CD14-positive monocyte (primary cell): ENCODE results near the gene ABTB2. TPM values are rescaled to one million over a fixed set of nuclear protein-coding genes. Genes with fewer than 3 reads are reported as not detected.

ENCODE experiments used
- DNase-seq, 3 donors: peaks; one replicate each; pipeline ENCODE4 v3.0.0-alpha.2; 2011 to 2022
- H2AFZ ChIP-seq: 2 replicates; pipeline ENCODE4 v1.6.0; 2012; ENCODE audit warnings: mild to moderate bottlenecking, low read depth, low read length, inconsistent platforms; ENCODE audit not compliant: insufficient read depth, poor library complexity, severe bottlenecking
- H3K27ac ChIP-seq, 2 donors: 1 replicate in 1 of 2; 2 replicates in 1 of 2; pipeline ENCODE4 v1.5.1; 2012 to 2013; ENCODE audit warnings: low read length in 2 of 2, control low read depth in 1 of 2, inconsistent platforms in 1 of 2, low read depth in 1 of 2, mild to moderate bottlenecking in 1 of 2
- H3K27me3 ChIP-seq, 2 donors: one replicate each; pipeline versions ENCODE4 v1.6.0 to v1.6.1; 2011 to 2013; ENCODE audit warnings: low read length in 2 of 2; ENCODE audit not compliant: control insufficient read depth in 2 of 2, insufficient read depth in 2 of 2
- H3K36me3 ChIP-seq, 2 donors: replicated peaks in 1 of 2; 1 replicate in 1 of 2; 2 replicates in 1 of 2; pipeline versions ENCODE4 v1.5.1 to v1.6.1; 2012 to 2013; ENCODE audit warnings: low read length in 2 of 2, control low read depth in 1 of 2, inconsistent platforms in 1 of 2, mild to moderate bottlenecking in 1 of 2; ENCODE audit not compliant: insufficient read depth in 2 of 2, control insufficient read depth in 1 of 2
- H3K4me1 ChIP-seq, 2 donors: 1 replicate in 1 of 2; 2 replicates in 1 of 2; pipeline versions ENCODE4 v1.5.1 to v1.6.1; 2012 to 2013; ENCODE audit warnings: low read length in 2 of 2, control low read depth in 1 of 2, inconsistent platforms in 1 of 2, mild to moderate bottlenecking in 1 of 2, moderate library complexity in 1 of 2; ENCODE audit not compliant: insufficient read depth in 2 of 2, control insufficient read depth in 1 of 2
- H3K4me2 ChIP-seq: replicated peaks from 2 replicates; pipeline ENCODE3; 2012; ENCODE audit warnings: low read length, moderate library complexity, mild to moderate bottlenecking; ENCODE audit not compliant: poor library complexity, severe bottlenecking; ENCODE audit errors: extremely low read depth
- H3K4me3 ChIP-seq, 3 experiments: fragments of 200-600 bp in 1 of 3; sonication (generic) in 1 of 3; replicated peaks in 1 of 3; 1 replicate in 2 of 3; 2 replicates in 1 of 3; pipeline ENCODE4 v1.5.1; 2011 to 2013; ENCODE audit warnings: low read length in 3 of 3, mild to moderate bottlenecking in 3 of 3, control low read depth in 2 of 3, low read depth in 2 of 3, inconsistent platforms in 1 of 3, moderate library complexity in 1 of 3
- H3K79me2 ChIP-seq: 2 replicates; pipeline ENCODE4 v1.6.0; 2012; ENCODE audit warnings: mild to moderate bottlenecking, control low read depth, inconsistent platforms, low read length, moderate library complexity; ENCODE audit not compliant: insufficient read depth
- H3K9ac ChIP-seq: 2 replicates; pipeline ENCODE4 v1.6.0; 2017; ENCODE audit warnings: low read length, mild to moderate bottlenecking; ENCODE audit not compliant: insufficient read depth, poor library complexity, severe bottlenecking
- H3K9me3 ChIP-seq, 2 donors: replicated peaks in 1 of 2; 1 replicate in 1 of 2; 2 replicates in 1 of 2; pipeline versions ENCODE4 v1.5.1 to v1.6.1; 2012 to 2013; ENCODE audit warnings: low read length in 2 of 2, control low read depth in 1 of 2; ENCODE audit not compliant: control insufficient read depth in 1 of 2, insufficient read depth in 1 of 2
- H4K20me1 ChIP-seq: 2 replicates; pipeline ENCODE4 v1.6.0; 2012; ENCODE audit warnings: mild to moderate bottlenecking, low read length, control low read depth, moderate library complexity; ENCODE audit not compliant: insufficient read depth
- H3K27ac Mint-ChIP-seq, 7 donors: one replicate each; pipeline ENCODE4 v1.8.0; 2020; ENCODE audit warnings: mild to moderate bottlenecking in 7 of 7, mixed read lengths in 7 of 7, moderate library complexity in 6 of 7, inconsistent platforms in 2 of 7
- H3K27me3 Mint-ChIP-seq, 3 donors: one replicate each; pipeline ENCODE4 v1.8.0; 2021 to 2022; ENCODE audit warnings: low read depth in 3 of 3, mild to moderate bottlenecking in 3 of 3, mixed read lengths in 3 of 3, moderate library complexity in 3 of 3, inconsistent platforms in 1 of 3
- H3K36me3 Mint-ChIP-seq, 2 donors: one replicate each; pipeline ENCODE4 v1.8.0; 2020; ENCODE audit warnings: mixed read lengths in 2 of 2, inconsistent platforms in 1 of 2, mild to moderate bottlenecking in 1 of 2
- H3K4me1 Mint-ChIP-seq: one replicate; pipeline ENCODE4 v1.8.0; 2020; ENCODE audit warnings: mild to moderate bottlenecking, mixed read lengths
- H3K4me3 Mint-ChIP-seq, 2 donors: one replicate each; pipeline ENCODE4 v1.8.0; 2020; ENCODE audit warnings: mild to moderate bottlenecking in 2 of 2, mixed read lengths in 2 of 2, moderate library complexity in 1 of 2
- H3K9me3 Mint-ChIP-seq, 7 donors: one replicate each; pipeline ENCODE4 v1.8.0; 2020 to 2022; ENCODE audit warnings: mixed read lengths in 7 of 7, mild to moderate bottlenecking in 6 of 7, moderate library complexity in 6 of 7, inconsistent platforms in 2 of 7
- CTCF ChIP-seq: fragments of 200-600 bp; IDR thresholded peaks from one replicate; pipeline ENCODE4 v1.8.0; 2022; ENCODE audit warnings: antibody characterized with exemption, mild to moderate bottlenecking
- WGBS: methylation state at CpG from one replicate; pipeline ENCODE4 v1.1.5; 2013; ENCODE audit warnings: missing lambda C conversion rate; ENCODE audit not compliant: insufficient coverage; 5-methylcytosine and 5-hydroxymethylcytosine counted together
- intact Hi-C, 2 donors: fragments of 100-400 bp; cut with micrococcal nuclease; formaldehyde crosslinking; loops; one replicate each; pipeline versions ENCODE4 v1.15.0 to v1.15.1; 2023
- polyA plus RNA-seq, 3 donors: library from polyadenylated mRNA; depleted of rRNA in 1 of 3; unstranded in 2 of 3; stranded (reverse) in 1 of 3; fragments of 300-500 nt in 2 of 3; fragments of >200 nt in 1 of 3; fragmentation: Illumina TruSeq in 2 of 3; gene quantifications; 1 replicate in 2 of 3; 2 replicates in 1 of 3; pipeline ENCODE4 v1.2.3, GENCODE V29; 2012 to 2021

The ABTB2 gene
- polyA plus RNA-seq, 3 donors = 0.25 to 1.7 (median 0.26) TPM

GRCh38 chr11:34302046-34302921 lies 55.5 kb downstream of the ABTB2 start:
- WGBS = 60% methylated on average over 2 of the region's 4 CpGs
- intact Hi-C loops = loop anchor here (10.0 kb wide), 2 partner anchors 47 to 53 kb away; partner anchors contain the start of gene ABTB2 (in 1 of the 2)
- Mint-ChIP-seq H3K4me1 (peaks cover 32% of the 10 kb centered on the region), H3K27me3 (no peaks in the 10 kb centered on the region), H3K27ac (peak overlapping the region in 2 of 7 donors; percentile 26 to 37), H3K36me3 (no peaks in the 10 kb centered on the region), H3K4me3 (no peak overlapping the region), H3K9me3 (no peaks in the 10 kb centered on the region)
- peaks cover 31 to 33% of the 10 kb centered on the region in 2 donors for H3K4me1 ChIP-seq
- H3K36me3 ChIP-seq = no peaks in the 10 kb centered on the region
- TF ChIP-seq CTCF = no peak
- H3K79me2 ChIP-seq = no peaks in the 10 kb centered on the region
- H3K4me2 ChIP-seq = no peak overlapping the region
- peak overlapping the region in 1 of 2 donors; percentile 81 for H3K27ac ChIP-seq
- H2AFZ ChIP-seq = peak overlapping the region; percentile 47
- DNase-seq = peak in 1 of 3 donors; percentile 52
- H3K4me3 ChIP-seq = no peak overlapping the region
- H3K27me3 ChIP-seq = no peaks in the 10 kb centered on the region
- no peak overlapping the region for H3K9ac ChIP-seq
- no peaks in the 10 kb centered on the region for H3K9me3 ChIP-seq
- no peaks in the 10 kb centered on the region for H4K20me1 ChIP-seq

GRCh38 chr11:34300926-34301295 lies 56.9 kb downstream of the ABTB2 start:
- intact Hi-C loops = loop anchor here (10.0 kb wide), 2 partner anchors 46 to 54 kb away; partner anchors contain the start of gene ABTB2 (in 1 of the 2)
- peak overlapping the region; percentile 91 to 95 (median 94) for H3K27ac Mint-ChIP-seq
- peak overlapping the region in 1 of 2 donors; percentile 81 for H3K27ac ChIP-seq

More at GRCh38 chr11:34300926-34301295, 56.9 kb downstream of the ABTB2 start:
- Mint-ChIP-seq H3K4me1 (peaks cover 31% of the 10 kb centered on the region), H3K27me3 (peaks cover 0 to 2% (median 0%) of the 10 kb centered on the region in 3 donors), H3K36me3 (no peaks in the 10 kb centered on the region), H3K9me3 (peaks cover 0 to 1% (median 0%) of the 10 kb centered on the region in 7 donors), H3K4me3 (peak overlapping the region; percentile 72 to 87)
- Histone ChIP-seq H3K4me3 (peak overlapping the region in 2 of 3 experiments; percentile 40 to 58), H3K36me3 (no peaks in the 10 kb centered on the region), H3K27me3 (no peaks in the 10 kb centered on the region), H3K9me3 (no peaks in the 10 kb centered on the region), H3K4me1 (peaks cover 31 to 33% of the 10 kb centered on the region in 2 donors), H2AFZ (peak overlapping the region; percentile 36), H3K9ac (peak overlapping the region; percentile 7), H3K4me2 (peak overlapping the region; percentile 51), H4K20me1 (no peaks in the 10 kb centered on the region), H3K79me2 (no peaks in the 10 kb centered on the region)
- WGBS = 14% methylated on average over 1 of the region's 3 CpGs
- peak in 1 of 3 donors; percentile 14 for DNase-seq
- TF ChIP-seq CTCF = no peak
